ENCODE results near the gene IRX5.
A peak's percentile ranks its signal among the peaks of the same experiment; 100 is the strongest.

IRX5 gene

GRCh38 chr16:54953461-54953860 lies 22.8 kb downstream of the IRX5 start:
- DNase-seq, result no peak

GRCh38 chr16:54954220-54954619 lies 23.6 kb downstream of the IRX5 start:
- no peak for DNase-seq

- no peak for DNase-seq
Measured at GRCh38 chr16:54955757-54956156, 25.1 kb downstream of the IRX5 start.

GRCh38 chr16:54957403-54958166 lies 26.9 kb downstream of the IRX5 start:
- DNase-seq, result peak; percentile 61

GRCh38 chr16:54962045-54962444 lies 31.4 kb downstream of the IRX5 start:
- DNase-seq, result no peak

- DNase-seq, result no peak
Measured at GRCh38 chr16:54964239-54964638, 33.6 kb downstream of the IRX5 start.

- no peak for DNase-seq
Measured at GRCh38 chr16:54965464-54965863, 34.8 kb downstream of the IRX5 start.

- DNase-seq, result no peak
Measured at GRCh38 chr16:54968011-54968410, 37.3 kb downstream of the IRX5 start.

- no peak for DNase-seq
Measured at GRCh38 chr16:54968784-54969183, 38.1 kb downstream of the IRX5 start.

- no peak for DNase-seq
Measured at GRCh38 chr16:54970016-54970415, 39.4 kb downstream of the IRX5 start.

GRCh38 chr16:54974367-54974766 lies 43.7 kb downstream of the IRX5 start:
- no peak for DNase-seq

- DNase-seq, result no peak
Measured at GRCh38 chr16:54976651-54977200, 46.1 kb downstream of the IRX5 start.

GRCh38 chr16:54977211-54977610 lies 46.5 kb downstream of the IRX5 start:
- no peak for DNase-seq

- DNase-seq, result peak; percentile 35
Measured at GRCh38 chr16:54980821-54981220, 50.2 kb downstream of the IRX5 start.
